AG08396 (cell line): ENCODE data around the gene ARHGAP21.
"Not testable (repeated sequence)": the region's sequence is repeated elsewhere in the genome, so short reads cannot be mapped to it uniquely, and the experiment has no call there.

Experiments used
- DNase-seq: peaks from one replicate; pipeline ENCODE4 v3.0.0; 2012; ENCODE audit warnings: low spot score, mixed read lengths

ARHGAP21 gene

DNA sequence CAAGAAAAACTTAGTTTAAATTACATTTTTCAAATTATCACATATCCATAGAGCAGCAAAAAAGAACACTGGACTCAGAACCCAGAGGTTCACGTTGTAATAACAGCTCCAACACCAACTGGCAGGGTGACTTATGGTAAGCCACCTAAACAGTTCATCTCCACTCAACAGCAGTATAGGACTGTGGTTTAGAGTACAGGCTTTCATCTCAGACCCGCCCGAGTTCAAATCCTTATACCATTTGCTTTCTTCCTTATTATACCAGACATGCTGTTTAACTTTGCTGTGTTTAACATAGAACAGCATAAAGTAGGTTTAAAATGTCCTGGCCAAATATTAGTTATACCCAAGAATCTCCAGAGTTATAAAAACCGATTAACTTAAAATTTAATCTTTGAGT, 97.9 kb downstream of the ARHGAP21 start:
- no peak for DNase-seq

DNA sequence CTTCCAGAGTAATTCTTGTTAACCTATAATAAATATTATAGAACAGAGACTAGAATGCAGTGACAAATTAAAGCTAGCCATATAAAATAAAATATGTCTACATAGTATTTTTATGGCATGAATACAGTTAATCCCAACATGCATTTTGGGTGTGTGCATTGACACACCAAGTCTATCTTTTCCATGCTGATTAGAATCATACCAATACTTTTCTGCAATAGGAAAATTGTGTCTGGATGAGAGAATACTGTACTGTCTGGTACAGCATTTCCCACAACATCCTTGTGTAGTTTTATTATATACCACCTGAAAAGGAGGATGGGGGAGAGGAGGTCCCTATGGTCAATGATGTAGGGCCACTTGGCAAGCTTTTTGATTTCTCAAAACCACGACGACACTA, 100.3 kb downstream of the ARHGAP21 start:
- DNase-seq: no peak

DNA sequence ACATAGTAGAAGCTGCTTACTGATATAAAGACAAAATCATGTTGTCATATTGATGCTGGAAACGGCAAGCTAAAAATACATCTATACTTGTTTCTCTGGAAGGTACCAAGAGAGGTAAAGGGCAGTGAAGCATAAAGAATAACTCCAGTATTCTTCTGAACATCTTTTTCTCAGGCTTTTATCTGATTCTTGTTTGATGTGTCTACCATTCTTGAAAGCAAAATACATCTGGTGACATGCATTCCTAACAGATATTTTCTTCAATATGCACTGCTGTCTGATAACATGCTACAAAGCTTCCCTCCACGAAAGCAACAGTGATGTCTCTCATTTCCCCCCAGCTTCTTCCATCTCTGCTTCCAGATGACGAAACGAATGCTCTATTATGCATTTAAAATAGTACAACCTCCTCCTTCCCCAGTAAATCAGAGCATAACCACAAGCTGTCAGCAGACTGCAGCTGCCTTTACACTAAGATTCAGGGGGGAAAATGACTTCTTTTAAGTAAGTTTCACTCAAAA, 100.8 kb downstream of the ARHGAP21 start:
- DNase-seq: no peak

DNA sequence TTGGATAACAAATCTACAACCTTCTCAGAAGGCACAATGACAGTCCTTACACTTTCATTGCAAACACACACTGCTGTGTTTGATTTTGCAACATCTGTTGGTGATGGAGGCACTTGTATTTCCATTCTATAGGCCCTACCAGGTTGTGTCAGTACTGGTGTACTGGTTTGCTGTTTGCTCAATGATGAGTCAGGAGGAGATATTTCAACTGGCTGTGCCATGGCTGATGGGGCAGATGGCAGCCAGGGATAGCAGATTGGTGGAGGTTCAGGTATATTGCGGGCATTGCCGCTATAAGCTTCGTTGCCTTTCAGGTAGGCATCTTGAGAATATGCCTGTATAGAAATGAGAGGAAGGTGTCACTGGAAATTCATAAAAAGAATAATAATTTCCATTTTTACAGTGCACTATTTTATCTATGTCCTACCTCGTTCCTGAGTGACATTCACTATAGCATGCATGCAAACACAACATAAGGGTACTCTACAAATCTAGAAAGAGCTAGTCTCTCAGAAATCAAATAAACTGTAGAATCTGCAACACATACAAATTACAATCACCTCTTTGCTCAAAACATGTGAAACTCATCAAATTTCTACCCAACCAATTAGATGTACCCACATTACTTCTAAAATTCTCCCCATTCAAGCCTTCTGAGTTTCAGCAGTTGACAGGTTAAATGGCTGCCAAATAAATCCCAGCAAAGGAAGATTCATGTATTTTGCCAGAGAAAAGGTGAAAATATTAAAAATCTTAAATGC, 102.5 kb downstream of the ARHGAP21 start:
- not testable (repeated sequence) for DNase-seq

DNA sequence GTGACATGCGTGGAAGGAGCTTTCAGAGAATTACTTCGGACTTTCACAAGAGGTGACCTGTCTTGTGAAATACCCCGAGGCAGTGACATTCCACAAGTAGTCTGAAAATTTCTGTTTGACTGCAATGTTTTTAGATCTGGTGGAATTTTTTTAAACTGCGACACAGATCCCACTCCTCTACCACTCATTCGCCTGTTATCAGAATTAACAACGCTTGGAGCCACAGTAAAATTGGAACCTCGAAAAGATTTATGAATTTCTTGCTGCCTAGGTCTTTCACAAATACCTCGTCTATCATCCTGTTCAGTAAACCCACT, 103.7 kb downstream of the ARHGAP21 start:
- not testable (repeated sequence) for DNase-seq

DNA sequence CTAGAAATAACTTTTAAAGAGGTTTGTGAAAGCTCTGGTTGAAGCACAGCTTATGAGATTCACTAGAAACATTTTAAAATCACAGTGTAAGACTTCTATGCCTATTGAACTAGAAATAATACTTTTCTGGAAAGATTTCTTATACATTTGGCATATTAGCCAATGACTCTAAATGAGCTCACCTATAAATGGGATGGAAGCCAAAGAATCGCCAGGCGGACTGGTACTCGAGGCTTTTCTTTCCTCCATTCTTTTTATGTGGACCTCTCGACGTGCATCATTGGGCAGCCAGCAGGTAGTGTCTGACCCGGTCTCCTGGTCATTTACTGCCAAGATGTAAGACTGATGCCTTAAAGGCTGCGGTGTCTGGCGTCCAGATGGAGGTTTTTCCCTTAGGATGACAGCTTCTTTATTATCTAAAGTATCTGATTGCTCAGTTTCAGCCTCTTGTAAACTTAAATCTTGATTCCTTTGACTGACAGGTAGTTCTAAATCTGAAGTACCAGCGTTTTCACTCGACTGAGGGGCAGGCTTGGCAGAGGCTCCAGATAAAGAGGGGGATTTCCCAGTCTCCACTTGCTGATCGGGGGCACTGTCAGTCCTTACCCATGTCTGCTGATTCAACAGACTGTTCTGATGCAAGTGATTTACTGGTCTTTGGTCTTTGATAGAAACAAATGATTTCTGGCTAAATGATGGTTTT, 104.2 kb downstream of the ARHGAP21 start:
- not testable (repeated sequence) for DNase-seq

DNA sequence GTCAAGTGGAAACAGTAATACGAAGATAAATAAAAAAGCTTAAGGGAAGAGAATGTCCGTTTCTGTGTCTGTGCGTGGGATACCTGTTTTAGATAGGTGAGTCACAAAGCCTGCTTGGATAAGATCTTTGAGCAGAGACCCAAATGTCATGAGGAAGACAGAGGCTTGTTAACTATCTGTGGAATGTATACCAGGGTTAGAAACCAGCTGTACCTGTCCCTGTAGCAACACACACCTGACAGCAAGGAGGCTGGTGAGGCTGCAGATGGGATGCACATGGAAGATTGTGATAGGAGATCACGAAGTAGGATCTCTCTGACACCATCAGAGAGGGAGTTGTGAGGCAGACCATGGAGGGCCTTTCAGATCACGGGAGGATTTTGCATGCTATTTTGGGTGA, 105.3 kb downstream of the ARHGAP21 start:
- no peak for DNase-seq

DNA sequence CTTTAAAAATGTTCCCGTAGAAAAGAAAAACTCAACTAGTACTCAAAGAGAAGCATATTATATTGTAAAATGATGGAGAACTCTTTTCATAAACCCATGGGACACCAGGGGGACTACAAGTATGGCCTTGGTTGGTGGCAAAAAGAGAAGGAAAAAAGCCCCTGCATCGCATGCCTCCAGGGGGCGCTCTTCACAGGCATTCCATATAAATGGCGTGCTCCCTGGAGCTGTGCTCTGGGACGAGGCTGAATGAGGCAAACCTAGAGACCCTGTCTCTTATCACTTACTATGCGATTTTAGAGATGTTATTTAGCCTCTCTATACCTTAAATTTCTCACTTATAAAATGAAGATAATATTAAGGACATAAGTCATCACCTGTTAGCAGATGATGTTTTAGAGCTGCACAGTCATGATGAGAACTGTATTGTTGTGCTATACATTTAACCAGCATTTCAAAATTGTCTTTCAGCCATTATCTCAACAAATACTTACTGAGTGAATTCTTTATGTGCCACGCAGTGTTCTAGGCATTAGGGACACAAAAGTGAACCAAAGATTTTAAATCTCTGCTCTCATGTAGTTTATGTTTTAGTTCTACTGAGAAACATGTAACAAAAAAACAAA, 105.8 kb downstream of the ARHGAP21 start:
- DNase-seq: peak; percentile 10

DNA sequence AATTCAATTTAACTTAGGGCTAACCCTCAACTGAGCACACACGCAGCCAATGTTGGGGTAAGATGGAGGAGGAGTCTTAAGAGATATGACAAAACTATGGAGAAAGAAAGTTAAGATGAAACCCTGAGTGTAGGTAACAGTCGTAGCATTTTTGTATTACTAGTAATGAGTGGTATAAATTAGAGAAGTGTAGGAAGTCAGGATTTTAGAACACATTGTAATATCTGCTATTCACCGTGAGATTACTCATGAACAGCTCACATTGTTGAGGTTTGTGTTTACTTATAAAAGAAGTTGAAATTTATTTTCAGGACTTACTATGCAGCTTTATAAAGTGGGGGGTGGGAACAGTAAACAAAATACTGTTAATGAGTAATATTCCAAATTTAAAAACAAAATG, 107.2 kb downstream of the ARHGAP21 start:
- DNase-seq: no peak

DNA sequence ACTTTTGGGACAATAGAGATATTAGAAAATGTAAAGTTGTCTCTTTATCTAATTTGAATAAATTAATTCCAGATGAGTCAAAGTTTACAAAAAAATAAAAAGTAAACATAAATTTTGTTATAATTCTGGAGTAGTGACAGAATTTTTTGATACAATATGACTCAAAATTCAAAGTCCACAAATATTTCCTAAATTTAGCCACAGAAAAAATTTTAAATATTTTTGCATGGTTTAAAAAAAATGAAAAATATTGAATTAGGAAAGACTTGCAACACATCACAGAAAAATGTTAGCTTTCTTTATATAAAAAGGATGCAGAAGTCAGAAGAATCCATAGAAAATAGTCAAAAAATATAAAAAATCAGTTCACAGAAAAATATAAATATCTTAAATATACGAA, 117.7 kb downstream of the ARHGAP21 start:
- DNase-seq: no peak

DNA sequence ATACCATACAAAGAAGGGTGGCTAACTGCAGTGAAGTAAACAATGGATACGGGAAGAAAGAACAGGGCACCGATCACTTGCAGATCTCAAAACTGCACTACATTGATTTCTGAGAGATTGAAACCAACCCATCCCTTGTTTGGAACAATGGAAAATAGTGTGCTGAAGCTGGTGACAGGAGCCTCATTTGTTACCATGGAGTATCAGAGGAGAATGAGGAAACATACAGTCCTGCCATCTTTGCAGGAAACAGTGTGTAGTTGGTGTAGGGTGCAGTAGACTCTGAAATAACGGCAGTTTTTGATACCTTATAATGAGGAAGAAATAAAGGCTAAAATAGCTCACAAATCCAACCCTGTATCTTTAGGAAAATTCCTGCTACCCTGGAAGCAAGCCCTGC, 118.5 kb downstream of the ARHGAP21 start:
- DNase-seq: no peak

DNA sequence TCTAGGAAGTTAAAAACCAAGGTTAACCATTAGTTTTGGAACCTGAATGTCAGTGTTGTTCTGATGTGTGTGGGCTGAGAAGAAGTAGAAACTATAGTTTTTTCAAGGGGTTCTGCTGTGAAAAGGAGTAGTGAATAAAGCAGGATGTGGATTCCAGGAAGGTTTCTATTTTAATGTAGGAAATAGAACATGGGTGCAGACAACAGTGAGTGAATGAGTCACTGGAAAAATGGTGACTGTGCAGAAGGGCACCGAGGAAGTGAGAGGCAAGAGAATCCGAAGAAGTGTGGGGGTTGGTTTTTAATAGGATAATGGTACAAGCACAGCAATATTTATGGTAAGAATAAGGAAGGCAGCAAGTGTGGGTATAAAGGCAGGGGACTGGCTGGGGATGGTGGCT, 120.4 kb downstream of the ARHGAP21 start:
- peak; percentile 39 for DNase-seq

DNA sequence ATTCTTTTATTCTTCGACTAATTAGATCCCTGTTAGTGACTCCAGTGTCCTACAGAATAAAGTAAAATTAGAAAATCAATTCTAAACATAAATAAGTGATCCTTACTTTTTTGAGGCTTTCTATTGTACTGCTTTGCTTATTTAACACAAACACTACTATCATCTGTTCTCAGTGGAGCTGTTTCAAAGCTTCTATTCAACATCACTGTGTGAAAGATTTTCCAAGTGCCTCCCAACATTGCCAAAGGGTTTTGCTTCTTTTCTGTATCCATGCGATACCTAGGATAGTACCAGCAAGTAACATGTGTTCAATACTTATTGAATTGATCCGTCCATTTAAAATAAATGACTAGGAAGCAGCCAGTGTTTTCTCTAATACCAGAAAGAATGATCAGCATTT, 125.7 kb downstream of the ARHGAP21 start:
- no peak for DNase-seq

DNA sequence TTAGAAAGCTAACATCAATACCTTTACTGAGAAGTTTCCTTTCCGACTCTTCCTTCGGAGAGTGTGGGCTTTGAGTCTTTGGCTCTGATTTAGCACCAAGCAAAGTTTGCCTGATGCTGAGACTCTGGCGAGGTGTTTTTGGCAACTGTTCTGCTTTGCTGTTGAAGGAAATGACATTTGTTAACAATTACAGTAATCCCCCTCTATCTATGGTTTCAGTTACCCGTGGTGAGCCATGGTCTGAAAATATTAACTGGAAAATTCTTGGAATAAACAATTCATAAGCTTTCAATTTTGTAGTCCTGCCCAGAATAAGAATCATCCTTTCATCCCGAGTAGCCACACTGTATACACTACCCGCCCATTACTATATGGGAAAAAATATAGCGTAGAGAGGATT, 126.3 kb downstream of the ARHGAP21 start:
- no peak for DNase-seq

DNA sequence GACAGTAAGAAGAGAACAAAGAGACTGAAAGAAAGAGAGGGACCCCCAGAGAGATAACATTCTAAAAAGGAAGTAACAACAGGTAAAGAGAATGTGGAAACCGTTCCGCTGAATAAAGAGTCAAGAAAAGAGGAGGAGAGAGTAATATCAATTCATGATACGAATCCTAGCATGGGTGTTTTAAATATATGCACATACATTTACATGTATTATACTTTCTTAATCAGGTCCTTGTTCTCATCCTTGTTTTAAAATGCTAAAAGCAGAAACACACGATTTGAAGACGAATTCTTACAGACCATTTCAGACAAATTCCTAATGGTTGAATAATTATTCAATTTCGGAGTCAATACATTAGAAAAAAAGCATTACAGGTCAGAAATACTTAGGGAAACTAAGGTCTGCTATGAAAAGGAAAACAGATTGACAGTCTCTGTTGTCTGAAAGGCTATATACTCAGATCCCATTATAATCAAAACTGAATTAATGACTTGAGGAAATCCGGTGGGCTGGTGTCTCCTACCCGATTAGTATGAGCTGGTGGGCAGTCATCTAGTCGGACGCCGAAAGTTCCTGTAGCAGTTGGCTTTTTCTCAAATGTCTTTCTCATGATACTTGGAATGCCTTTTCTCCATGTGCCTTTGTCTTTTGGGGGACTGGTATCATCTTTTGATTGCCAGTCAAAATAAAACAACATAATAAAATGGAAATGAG, 127.3 kb downstream of the ARHGAP21 start:
- DNase-seq: no peak

DNA sequence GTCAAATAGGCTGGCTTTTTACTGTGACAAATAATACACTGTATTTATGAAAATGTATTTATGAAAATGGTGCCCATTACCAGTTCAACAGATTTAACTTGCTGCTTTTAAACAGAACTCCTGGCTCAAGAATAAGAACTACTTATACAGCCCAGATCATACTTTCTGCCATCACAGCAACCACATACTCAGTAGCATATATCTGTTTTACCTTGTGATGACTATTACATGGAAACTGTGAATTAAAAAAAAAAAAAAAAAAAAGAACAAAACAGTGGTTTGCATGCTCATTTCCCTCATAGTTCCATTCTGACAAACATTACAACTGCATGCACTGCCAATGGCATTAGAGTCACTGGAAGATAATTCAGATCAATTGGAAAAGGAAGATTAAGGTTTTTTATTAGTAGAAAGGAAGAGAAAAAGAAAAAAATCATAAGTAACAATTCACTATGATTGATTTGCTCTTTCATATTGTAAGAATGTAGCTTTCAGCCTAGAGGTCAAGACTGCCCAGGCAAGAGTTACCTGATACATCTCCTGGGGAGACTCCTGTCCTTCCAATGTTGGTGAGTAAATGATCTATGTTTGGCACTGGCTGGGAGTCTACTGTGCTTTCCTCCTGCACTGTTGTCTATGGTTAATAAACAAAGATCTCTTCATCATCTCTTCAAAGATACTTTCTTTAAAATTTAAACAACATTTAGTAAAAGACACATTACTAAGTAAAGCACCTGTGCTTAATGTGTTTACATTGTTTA, 132.8 kb downstream of the ARHGAP21 start:
- DNase-seq: no peak

DNA sequence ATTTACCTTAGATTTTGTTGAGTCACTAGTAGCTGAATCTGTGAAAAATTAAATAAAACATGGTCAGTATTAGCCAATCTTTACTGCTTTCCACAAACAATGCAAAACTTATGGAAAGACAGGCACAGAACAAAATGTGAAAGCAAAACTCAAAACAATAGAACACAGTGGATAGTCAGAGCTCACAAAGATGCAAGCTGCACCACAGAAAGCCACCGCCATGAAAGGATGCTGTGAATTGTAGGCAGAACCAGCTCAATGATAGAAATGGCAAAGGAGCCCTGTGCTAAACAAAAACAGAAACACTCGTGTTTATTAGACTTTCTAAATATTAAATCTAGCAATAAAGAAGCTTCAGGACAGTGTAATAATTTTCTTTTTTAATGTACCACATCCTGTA, 134.4 kb downstream of the ARHGAP21 start:
- DNase-seq: no peak

DNA sequence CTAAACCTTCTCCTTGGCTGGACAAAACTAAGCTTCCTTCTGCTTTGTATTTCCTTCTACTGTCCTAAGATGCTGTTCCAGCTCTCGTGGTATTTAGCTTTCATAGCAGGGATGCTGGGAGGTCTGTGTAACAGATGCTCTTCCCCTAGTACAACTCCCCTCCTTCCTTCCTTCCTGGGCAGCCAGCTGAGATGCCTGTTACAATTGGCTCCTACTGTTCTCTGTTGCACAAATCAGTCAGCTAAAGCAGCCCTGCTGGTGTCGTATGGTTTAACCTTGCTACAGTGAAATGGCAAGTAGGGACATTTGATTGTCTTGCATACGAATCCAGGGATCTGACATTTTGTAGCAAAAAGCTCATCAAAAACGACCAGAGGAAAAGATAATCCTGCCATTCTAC, 143.8 kb downstream of the ARHGAP21 start:
- DNase-seq: no peak

DNA sequence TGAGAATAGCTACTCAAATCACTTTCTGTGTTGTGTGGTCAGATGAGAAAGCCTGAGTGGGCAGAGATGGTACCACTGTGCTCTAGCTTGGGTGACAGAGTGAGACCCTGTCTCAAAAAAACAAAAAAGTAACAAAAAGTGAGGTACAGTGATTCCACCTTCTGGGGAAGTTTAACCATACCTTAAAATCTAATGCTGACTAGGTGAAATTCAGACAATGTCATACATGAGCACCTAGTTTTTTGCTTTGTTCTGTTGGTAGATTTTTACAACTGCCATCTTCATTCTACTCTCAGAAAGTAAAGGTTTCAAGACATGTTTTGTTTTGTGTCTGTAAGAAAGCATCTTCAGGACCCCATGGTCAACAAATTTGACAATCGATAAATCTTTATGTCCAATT, 144.2 kb downstream of the ARHGAP21 start:
- no peak for DNase-seq

DNA sequence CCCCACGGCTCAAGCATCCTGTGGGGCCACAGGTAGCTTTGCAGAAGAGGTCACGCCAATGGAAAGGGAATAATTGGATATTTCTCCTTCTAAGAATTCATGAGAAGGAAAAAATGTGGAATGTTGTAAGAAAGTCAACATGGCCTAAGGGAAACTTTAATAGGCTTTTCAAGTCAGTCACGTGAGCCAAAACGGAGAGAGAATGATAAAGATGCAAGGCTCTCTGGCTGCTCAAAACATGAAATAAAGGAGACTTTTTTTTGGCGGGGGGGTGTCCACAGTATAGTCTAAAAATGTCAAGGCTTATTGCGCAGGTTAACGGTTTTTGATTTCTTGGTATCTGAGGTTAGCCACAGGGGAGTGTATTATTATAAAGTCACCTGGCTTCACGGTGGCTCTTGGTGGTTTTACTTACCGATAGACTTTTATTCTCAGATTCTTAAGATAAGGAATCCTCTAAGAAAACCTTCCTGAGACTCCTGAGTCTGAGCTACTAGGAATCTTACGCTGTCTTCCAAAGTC, 148.1 kb downstream of the ARHGAP21 start:
- no peak for DNase-seq

DNA sequence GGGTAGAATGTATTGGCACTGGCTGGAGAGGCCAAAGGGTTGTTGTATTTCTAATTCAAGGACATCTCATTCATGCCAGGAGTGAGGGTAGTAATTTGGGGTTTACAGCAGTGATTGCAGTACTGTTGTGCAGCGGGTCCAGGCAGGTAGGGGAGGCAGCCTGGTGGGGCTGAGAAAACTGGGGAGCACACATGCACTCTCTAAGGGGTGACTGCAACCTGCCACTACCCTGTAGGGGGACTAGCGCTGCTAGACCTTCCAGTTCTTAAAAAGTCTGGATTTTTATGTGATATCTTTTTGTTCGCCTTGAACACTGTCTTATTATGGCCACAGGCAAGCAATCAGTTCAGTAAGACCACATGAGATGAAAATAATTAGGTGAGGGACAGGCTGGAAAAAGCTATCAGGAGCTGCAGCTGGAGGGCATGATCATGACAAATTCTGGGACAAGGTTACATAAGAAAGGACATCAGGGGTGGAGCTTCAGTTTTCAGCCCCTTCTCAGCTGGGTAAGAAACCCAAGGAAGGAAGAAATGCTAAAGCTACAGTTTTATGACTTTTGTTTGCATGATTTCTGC, 149.0 kb downstream of the ARHGAP21 start:
- no peak for DNase-seq
